HG02840 (cell line): Measurements from ENCODE around the gene GPSM1.

ENCODE experiments used
- ATAC-seq: cut with Tn5 transposase; IDR thresholded peaks from one replicate; pipeline ENCODE4 v1.9.1; 2021; ENCODE audit warnings: mild to moderate bottlenecking, moderate library complexity, moderate number of reproducible peaks; ENCODE audit not compliant: unreplicated experiment, low FRiP score

Gene GPSM1

DNA sequence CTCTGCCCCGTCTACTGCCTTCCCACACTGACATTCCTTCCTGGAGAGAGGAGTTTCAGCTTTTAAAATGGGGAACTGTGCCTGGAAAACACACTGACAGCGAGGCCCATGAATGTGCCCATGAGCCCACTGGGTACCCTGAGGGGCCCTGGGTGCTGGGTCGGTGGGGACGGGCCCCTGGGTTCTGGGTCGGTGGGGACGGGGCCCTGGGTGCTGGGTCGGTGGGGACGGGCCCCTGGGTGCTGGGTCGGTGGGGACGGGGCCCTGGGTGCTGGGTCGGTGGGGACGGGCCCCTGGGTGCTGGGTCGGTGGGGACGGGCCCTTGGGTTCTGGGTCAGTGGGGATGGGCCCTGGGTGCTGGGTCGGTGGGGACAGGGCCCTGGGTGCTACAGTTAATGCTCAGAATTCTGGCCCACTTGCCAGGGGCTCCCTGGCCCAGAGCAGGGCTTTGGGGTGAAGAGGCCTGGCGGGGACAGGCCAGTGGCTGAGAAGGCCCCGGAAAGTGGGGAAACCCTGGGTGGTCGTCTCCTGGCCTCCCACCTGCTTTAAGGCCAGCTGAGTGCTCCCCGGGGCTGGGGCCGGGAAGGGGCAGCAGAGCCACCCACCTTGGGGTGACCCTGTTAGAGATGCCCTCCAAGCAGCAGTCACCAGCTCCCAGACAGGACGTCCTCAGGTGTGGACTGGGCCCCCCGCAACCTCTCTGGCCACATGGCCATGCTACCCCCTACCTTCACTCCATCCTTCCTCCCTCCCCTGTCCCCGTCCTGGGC, 2.5 kb downstream of the GPSM1 start:
- no peak for ATAC-seq

DNA sequence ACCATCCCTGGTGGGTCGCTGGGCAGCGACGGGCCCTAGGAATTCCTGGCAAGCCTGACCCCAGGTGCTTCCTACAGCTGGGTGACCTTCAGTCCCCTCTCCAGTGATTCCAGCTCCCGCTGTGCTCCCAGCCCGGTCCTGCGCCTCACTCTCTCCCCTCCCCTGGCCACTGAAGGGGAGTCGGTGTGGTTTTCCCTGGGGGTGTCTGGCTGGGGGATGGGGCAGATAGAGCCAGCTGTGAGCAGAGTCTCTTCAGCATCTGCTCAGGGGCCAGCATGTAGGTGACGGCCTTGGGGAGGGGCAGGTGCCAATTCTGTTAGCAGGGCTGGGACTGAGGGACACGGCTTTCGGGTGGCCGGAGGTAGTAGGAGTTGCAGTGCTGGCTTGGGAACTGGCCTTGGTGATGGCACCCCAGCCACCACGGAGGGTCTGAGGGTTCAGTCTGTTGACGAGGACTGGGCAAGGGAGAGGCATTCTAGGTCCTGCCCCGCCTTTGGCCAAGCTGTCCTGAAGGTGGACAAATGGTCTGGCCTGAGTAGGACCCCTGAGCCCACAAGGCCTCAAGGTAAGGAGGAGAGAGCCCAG, 3.2 kb downstream of the GPSM1 start:
- ATAC-seq = no peak

DNA sequence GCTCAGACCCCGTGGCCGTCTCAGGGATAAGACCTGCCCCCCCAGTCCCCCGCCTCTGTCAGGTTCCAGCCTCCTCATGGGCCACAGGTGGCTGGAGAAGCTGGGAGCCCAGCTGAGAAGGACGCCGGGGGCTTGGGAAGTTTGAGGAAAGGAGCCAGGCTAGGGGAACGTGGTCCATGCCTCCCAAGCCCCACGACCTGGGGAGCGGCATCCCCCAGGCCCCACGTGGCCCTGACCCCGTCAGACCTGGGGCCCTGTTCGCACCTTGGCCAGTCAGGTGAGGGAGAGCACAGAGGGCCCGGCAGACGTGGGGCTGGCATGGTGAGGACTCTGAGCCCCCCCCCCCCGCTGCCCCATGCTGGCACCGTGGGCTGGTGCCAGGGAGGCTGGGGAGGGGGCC, 3.7 kb downstream of the GPSM1 start:
- ATAC-seq = no peak

DNA sequence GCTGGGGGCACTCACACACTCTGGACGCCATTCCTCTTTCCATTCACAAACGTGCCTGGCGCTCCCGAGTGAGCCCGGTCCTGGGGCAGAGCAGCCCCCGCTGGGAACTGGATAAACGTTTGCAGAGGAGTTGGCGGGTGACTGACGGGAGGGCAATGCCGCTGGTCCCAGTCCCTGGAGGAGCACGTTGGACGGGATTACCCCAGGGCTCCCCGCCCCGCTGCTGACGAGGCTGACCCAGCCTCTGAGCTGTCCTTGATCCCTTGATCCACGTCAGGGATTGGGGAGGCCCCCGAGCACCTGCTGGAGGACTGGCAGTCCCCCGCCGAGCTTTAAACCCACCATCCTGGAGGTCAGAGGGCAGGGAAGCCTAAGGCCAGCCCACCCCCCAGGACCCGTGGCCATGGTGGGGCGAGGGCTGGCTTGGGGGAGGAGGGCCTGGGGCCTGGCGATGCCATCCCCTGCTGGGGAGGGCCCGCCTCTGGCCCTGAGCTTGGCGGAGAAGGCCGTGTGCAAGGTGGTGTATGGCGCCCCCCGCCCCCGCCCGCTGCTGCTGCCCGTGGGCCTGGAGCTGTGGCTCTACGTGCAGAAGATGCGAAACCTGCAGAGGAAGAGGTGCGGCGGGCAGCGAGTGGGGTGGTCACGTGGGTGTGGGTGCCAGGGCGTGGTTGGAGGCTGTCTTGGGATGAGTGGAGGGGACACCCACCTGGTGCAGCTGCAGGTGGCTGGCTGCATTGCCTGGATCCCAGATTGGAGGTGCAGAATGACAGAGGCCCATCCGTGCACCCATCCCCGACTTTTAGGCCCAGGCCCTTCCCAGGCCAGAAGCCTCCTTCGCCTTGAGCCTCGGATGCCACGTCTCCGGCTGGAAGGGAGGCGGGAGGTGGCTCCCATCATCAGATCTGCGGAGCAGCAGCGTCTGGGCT, 4.5 kb downstream of the GPSM1 start:
- ATAC-seq = no peak

DNA sequence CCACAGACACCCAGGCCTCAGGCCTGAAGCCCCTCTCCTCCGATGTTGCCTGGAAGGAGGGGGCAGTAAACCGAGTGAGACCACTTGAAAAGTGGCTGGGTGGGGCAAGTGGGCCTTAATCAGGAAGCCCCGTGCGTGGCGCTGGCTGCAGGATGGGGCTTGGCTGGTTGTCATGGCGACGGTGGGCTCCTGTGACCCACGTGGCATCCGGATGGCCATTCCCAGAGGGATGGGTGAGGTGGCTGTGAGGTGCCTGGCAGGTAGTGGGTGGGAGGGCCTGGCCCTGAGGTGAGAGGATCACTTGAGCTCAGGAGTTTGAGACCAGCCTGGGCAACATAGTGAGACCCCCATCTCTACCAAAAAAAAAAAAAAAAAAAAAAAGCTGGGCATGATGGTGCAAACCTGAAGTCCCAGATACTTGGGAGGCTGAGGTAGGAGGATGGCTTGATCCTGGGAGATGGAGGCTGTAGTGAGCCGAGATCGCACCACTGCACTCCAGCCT, 5.2 kb downstream of the GPSM1 start:
- ATAC-seq = no peak

DNA sequence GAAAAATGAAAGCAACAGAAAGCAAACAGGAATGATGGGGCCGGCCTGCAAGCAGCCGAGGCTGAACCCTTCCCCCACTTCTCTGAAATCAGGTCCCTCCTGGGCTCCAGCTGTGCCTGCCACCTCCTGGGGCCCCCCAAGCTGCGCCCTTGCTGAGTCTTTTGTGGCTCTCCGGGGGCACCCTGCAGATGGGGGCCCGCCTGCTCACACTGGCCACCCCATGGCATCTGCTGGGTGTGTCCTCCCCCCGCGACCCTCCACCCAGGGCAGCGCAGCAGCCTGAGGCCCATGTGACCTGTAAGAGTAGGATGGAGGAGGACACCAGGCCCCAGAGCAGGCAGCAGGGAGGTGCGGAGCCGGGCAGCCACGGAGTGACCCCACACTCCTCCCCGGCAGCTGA, 5.7 kb downstream of the GPSM1 start:
- ATAC-seq = no peak

DNA sequence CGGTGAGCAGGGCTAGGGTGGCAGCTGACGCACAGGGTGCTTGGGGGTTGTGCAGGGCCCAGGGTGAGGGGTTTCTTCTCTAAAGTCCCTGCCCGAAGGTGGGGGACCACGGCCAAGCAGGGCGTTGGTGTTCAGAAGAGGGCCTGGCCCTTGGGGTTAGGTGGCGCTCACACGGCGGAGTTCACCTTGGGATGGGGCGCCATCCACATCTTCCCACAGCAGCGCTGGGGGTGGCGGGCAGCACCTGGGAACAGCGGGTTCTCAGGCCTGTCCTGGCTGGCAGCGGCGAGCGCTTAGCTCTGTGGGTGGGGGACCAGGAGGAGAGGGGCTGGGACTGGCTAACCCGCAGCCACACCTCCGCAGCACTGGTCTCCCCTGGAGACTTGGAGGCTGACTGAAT, 6.1 kb downstream of the GPSM1 start:
- ATAC-seq = no peak

DNA sequence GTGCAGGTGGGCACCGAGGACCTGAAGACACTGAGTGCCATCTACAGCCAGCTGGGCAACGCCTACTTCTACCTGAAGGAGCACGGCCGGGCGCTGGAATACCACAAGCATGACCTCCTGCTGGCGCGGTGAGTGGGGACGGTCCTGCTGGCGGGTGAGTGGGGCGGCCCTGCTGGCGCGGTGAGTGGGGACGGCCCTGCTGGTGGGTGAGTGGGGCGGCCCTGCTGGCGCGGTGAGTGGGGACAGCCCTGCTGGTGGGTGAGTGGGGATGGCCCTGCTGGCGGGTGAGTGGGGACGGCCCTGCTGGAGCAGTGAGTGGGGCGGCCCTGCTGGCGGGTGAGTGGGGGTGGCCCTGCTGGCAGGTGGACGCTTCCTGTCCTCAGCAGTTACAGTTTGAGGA, 7.2 kb downstream of the GPSM1 start:
- no peak for ATAC-seq

DNA sequence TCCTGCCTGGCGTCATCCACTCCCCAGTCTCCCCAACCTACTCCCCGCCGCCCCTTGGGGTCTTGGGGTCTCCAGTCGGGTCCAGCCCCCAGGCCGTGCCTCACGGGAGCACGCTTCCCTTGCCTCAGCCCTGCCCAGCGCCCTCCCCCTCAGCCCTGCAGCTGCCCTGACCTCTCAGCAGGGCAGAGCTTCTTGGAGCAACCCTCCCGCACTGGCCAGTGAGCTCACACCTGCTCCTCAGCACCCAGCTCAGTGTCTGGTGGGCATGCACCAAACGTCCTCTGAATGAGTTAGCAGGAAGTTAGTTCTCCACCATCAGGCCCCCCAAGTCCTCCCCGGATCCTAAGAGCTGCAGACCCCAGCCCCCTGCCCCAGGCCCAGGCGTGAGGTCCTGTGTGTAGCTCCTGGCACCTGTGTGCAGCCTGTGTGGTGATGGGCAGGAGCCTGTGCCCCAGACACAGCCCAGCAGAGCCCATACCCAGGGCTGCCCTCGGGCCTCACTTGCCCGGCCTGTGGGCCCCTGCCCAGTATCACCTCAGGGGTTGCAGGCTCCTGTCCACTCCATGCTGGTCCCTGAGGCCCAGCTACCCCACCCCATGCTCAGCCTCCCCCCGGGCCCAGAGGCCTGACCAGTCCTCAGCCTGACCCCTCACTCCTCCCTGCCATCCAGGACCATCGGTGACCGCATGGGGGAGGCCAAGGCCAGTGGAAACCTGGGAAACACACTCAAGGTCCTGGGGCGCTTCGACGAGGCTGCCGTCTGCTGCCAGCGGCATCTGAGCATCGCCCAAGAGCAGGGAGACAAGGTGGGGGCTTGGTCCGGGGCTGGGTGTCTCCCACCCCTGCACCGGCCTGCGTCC, 8.2 kb downstream of the GPSM1 start:
- no peak for ATAC-seq

DNA sequence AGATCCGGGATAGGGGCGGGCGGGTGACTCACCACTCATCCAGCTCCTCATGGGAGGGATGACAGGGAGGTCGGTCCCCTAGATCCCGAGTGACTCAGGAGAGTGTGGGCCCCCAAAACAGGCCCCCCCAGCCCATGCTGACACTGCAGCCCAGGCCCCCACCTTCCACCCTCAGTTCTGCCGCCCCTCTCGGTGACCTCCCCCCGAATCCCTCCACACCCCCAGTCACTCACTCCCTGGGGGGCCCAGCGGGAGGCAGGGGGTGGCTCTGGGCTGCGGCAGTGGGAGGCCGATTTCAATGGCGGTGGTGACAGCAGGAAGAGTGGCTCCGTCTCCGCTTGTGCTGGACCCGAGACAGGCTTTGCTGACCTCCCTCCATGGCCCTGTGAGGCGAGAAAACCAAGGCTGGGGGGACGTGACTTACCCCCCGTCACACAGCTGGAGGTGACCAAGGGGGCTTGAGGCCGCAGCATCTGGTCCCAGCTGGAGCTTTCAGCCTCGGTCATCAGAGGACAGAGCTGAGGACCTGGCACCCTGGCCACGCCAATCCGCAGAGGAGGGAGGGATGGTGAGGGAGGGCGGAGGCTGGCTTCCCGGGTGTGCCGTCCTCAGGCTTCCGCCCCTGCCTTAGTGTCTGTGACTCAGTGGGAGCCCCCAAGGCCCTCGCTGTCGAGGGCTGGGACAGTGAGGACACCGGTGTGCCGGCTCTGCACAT, 9.0 kb downstream of the GPSM1 start:
- ATAC-seq = no peak

DNA sequence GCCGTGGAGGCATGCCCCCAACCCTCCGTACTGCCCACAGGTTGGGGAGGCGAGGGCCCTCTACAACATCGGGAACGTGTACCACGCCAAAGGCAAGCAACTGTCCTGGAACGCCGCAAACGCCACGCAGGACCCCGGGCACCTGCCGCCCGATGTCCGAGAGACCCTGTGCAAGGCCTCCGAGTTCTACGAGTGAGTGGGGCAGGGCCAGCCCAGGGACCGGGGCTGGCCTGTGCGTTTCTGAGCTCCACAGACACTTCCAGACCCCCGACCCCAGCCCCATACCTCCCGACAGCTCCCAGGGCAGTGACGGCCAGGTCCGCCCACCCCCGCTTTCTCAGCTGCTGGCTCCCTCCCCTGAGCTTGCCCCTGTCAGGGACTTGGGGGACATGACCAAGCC, 9.5 kb downstream of the GPSM1 start:
- no peak for ATAC-seq

DNA sequence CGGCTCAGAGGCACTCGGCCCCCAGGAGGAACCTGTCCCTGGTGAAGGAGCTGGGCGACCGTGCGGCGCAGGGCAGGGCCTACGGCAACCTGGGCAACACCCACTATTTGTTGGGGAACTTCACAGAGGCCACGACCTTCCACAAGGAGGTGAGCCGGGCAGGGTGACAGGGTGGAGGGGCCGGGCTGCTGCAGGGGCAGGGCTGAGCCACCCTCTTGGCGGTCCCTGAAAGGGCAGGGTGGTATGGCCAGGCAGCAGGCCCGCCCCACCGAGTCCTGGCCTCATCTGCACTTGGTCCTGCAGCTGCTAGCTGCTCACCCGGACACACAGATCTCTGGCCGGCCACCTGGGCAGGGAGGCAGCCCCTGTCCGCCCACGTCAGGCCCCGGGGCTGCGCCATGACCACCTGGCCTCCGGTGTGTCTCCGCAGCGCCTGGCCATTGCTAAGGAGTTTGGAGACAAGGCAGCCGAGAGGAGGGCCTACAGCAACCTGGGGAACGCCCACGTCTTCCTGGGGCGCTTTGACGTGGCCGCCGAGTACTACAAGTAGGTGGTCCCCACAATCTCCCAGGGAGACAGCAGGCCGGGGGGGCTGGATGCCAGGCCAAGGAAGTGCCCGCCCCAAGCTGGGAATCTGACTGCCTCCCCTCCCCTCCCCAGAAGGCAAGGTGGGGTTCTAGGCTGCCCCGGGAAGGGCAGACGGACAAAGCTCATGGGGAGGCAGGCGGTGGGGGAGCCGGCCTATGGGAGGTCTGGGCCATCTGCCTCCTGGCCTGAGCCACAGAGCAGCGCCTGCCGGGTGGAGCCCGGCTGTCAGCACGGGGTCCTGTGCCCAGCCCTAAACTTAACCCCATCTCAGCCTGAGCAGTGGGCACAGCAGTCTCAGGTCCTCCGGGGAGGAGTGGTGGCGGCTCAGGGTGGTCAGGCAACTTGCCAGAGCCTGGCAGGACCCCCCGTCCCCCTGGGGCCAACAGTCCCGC, 10.4 kb downstream of the GPSM1 start:
- ATAC-seq = no peak

DNA sequence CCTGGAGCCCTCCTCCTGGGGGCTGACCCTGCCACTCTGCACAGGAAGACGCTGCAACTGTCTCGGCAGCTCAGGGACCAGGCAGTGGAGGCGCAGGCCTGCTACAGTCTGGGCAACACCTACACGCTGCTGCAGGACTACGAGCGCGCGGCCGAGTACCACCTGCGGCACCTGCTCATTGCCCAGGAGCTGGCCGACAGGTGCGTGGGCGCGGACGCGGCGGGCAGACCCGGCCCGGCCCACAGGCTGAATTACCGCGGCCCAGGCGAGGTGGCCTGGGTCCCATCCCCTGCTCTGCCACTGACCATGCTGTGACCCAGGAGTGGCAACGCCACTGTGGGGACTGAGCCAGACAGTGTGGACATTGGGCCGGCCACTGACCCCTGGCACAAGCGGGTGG, 11.2 kb downstream of the GPSM1 start:
- no peak for ATAC-seq

DNA sequence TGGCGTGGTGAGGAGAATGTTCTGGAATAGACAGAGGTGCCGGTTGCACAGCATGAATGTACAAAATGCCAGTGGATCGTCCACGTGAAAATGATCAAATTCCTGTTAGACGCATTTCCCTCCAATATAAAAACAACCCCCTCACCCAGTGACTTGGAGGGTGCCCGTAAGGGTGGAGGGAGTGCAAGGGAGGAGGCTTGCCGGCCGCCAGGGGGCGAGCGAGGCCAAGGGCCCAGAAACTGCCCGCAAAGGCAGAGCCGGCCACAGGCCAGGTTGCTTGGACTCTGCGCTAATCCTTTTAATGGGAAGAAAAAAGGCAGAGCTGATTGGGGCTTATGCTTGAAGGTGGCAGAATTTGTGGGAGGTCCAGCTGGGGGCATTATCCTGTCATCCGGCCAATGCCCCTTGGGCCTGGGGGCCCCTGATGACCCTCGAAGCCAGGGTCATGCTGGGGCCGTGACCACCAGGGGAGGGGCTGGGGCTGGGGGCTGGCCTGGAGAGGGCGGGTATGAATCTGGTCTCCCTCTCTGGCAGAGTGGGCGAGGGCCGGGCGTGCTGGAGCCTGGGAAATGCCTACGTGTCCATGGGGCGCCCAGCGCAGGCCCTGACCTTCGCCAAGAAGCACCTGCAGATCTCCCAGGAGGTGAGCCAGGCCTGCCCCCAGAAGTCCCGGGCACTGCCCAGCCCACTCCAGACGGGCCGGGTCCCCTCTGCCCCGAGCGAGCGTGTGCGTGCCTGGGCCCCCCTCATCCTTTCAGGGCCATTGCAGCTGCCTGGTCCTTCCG, 12.0 kb downstream of the GPSM1 start:
- ATAC-seq = no peak

DNA sequence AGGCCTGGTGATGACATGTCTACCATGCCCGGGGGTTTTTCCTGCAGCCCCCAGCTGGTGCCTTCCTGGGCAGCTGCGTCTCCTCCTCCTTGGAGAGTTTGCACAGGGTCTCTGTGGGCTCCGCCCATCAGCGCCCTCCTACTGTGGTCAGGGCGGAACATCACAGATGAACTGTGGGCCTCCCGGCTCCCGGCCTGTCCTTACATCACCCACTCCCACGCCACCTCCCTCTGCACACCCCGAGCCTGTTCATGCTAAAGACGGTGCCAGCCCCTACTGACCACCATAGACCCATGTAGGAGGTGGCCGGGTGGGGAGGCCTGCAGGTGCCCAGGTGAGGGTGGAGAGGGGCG, 12.6 kb downstream of the GPSM1 start:
- no peak for ATAC-seq

DNA sequence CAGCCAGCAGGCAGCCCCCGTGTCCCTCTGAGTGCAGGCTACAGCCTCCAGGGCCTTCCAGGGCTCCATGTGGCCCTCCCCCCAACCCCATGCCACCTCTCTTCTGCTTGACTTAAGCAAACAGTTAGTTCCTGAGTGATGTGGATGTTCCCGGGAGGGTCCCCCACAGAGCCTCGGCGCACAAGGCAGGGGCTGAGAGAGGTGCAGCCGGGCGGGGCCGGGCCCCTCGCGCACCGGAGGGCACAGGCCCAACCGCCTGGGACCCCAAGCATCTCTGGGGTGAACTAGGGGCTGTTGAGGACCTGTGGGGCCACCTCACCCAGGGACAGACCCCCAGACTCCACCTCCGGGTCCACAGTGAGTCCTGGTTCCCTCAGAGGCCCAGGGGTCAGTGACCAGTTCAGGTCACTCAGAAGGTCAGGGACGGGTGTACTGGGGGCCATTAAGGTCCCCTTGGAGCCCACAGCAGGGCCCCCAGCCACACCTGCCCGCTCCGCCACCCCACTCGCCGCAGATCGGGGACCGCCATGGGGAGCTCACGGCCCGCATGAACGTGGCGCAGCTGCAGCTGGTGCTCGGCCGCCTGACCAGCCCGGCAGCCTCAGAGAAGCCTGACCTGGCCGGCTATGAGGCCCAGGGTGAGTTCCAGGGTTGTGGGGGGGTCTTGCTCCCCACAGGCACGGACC, 13.2 kb downstream of the GPSM1 start:
- ATAC-seq = no peak

DNA sequence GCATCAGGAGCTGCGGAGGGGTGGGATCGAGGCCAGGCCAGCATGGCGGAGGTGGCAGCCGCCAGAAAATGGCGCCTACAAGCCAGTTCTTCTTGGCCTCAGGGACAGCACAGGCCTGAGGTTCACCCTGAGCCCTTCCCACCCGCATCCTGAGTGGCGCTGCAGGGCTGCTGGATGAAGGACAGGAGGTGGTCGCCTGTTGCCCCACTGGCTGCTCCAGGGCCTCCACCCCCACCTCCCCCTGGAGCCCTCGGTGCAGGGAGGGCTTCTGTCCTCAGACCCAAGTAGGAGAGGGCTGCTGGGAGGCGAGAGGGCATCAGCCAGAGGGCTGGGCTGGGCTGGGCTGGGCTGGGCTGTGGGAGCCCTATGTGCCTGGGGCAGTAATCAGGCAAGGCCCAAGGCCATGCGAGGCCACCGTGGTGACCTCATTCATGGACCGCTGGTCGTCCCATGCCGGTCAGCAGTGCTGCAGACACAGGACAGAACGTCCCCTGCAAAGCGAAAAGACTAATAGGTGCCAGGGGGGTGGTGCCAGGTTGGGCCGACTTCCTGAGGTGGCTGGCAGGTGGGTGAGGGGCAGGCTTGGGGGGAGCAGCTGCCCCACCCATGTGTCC, 13.8 kb downstream of the GPSM1 start:
- no peak for ATAC-seq
